HCT116 (cell line): ENCODE results near the gene ARL8B. TPM values are rescaled to one million over a fixed set of nuclear protein-coding genes. Genes with fewer than 3 reads are reported as not detected.

Experiments used
- ATAC-seq: fragments of 200-7000 bp; cut with Tn5 transposase; 2 replicates; pipeline ENCODE4 v1.9.1; 2020; ENCODE audit warnings: mild to moderate bottlenecking, moderate library complexity
- BruUV-seq: library from RNA; stranded (reverse); fragments of 400-500 nt; replicated peaks from 2 replicates; lab custom pipeline; 2021; lab: Mats Ljungman, UMichigan
- CTCF ChIA-PET: fragments of 300-600 bp; sonication (Branson Sonifier 250); formaldehyde crosslinking; loops from one replicate; lab custom pipeline; 2021; ENCODE audit warnings: antibody characterized with exemption; lab: Charles Lee
- POLR2A ChIA-PET: fragments of 300-600, 350-600 bp; sonication (Branson Sonifier 250); formaldehyde crosslinking; loops from one replicate; lab custom pipeline; 2021; ENCODE audit warnings: antibody characterized with exemption; lab: Charles Lee
- RAD21 ChIA-PET, 2 experiments: fragments of 300-600 bp; sonication (Branson Sonifier 250); formaldehyde crosslinking; loops; one replicate each; lab custom pipeline; 2023; ENCODE audit warnings: low total read pairs in 2 of 2; ENCODE audit not compliant: uncharacterized antibody in 2 of 2, unreplicated experiment in 2 of 2, low non-redundant PET in 1 of 2; lab: Charles Lee
- DNase-seq: peaks from one replicate; pipeline ENCODE4 v3.0.0-alpha.2; 2010; ENCODE audit warnings: low read depth, low spot score
- H2AFZ ChIP-seq: fragments of 200-600 bp; shearing (Covaris generic), sonication (generic); 2 replicates; pipeline ENCODE4 v1.6.1; 2017; ENCODE audit warnings: low read depth, mixed run types, mixed read lengths, antibody characterized with exemption, low read length; ENCODE audit not compliant: poor library complexity, severe bottlenecking
- H3K27ac ChIP-seq: 2 replicates; pipeline ENCODE4 v1.5.1; 2012; ENCODE audit warnings: low read depth, low read length
- H3K27me3 ChIP-seq: fragments of 200-600 bp; sonication (generic); 2 replicates; pipeline ENCODE4 v1.6.1; 2016; ENCODE audit warnings: mixed run types, low read length, mixed read lengths; ENCODE audit not compliant: insufficient read depth
- H3K36me3 ChIP-seq, 2 experiments: fragments of 200-500 bp in 1 of 2; fragments of 200-600 bp in 1 of 2; sonication (Bioruptor generic) in 1 of 2; sonication (generic) in 1 of 2; 2 replicates each; pipeline versions ENCODE4 v1.5.1 to v1.6.1; 2014 to 2016; ENCODE audit warnings: low read length in 2 of 2, inconsistent platforms in 1 of 2, mixed read lengths in 1 of 2, mixed run types in 1 of 2; ENCODE audit not compliant: insufficient read depth in 2 of 2, control insufficient read depth in 1 of 2
- H3K4me1 ChIP-seq, 2 experiments: fragments of 200-600 bp in 1 of 2; sonication (generic) in 1 of 2; 2 replicates each; pipeline versions ENCODE4 v1.5.1 to v1.6.1; 2012 to 2017; ENCODE audit warnings: low read length in 2 of 2, inconsistent platforms in 1 of 2, mild to moderate bottlenecking in 1 of 2, mixed read lengths in 1 of 2, mixed run types in 1 of 2, moderate library complexity in 1 of 2; ENCODE audit not compliant: insufficient read depth in 2 of 2, control insufficient read depth in 1 of 2
- H3K4me2 ChIP-seq: fragments of 200-600 bp; sonication (generic); 2 replicates; pipeline ENCODE4 v1.6.1; 2017; ENCODE audit warnings: mixed run types, low read length, mixed read lengths
- H3K4me3 ChIP-seq, 2 experiments: fragments of 200-600 bp in 1 of 2; sonication (generic) in 1 of 2; replicated peaks in 1 of 2; 2 replicates each; pipeline ENCODE4 v1.5.1; 2011 to 2016; ENCODE audit warnings: low read length in 2 of 2, control low read depth in 1 of 2, low read depth in 1 of 2, mild to moderate bottlenecking in 1 of 2, mixed read lengths in 1 of 2, mixed run types in 1 of 2
- H3K79me2 ChIP-seq: fragments of 200-600 bp; sonication (generic); 2 replicates; pipeline ENCODE4 v1.6.1; 2017; ENCODE audit warnings: mild to moderate bottlenecking, mixed run types, low read length, moderate library complexity, mixed read lengths; ENCODE audit not compliant: insufficient read depth
- H3K9ac ChIP-seq: fragments of 200-600 bp; sonication (generic); 2 replicates; pipeline ENCODE4 v1.6.1; 2016; ENCODE audit warnings: low read length, mixed read lengths
- H3K9me2 ChIP-seq: fragments of 200-600 bp; sonication (generic), shearing (Covaris generic); 2 replicates; pipeline ENCODE4 v1.6.1; 2017; ENCODE audit warnings: mixed run types, mild to moderate bottlenecking, moderate library complexity; ENCODE audit not compliant: insufficient read depth
- H3K9me3 ChIP-seq, 2 experiments: fragments of 200-500 bp in 1 of 2; fragments of 200-600 bp in 1 of 2; sonication (Bioruptor generic) in 1 of 2; sonication (generic) in 1 of 2; 2 replicates each; pipeline ENCODE4 v1.6.1; 2014 to 2017; ENCODE audit warnings: low read length in 2 of 2, mixed read lengths in 2 of 2, inconsistent platforms in 1 of 2, low read depth in 1 of 2, mild to moderate bottlenecking in 1 of 2, mixed run types in 1 of 2, moderate library complexity in 1 of 2; ENCODE audit not compliant: control insufficient read depth in 1 of 2, insufficient read depth in 1 of 2
- H4K20me1 ChIP-seq: fragments of 200-600 bp; sonication (generic), shearing (Covaris generic); 2 replicates; pipeline ENCODE4 v1.6.1; 2017; ENCODE audit warnings: mixed run types, mild to moderate bottlenecking, moderate library complexity; ENCODE audit not compliant: insufficient read depth
- ATF3 ChIP-seq: IDR thresholded peaks from 2 replicates; pipeline ENCODE4 v1.6.1; 2012
- CEBPB ChIP-seq: IDR thresholded peaks from 2 replicates; pipeline ENCODE4 v1.6.1; 2012; ENCODE audit warnings: low read depth
- CTCF ChIP-seq, 3 experiments: fragments of 200-600 bp in 1 of 3; sonication (generic) in 1 of 3; IDR thresholded peaks in 2 of 3; conservative IDR thresholded peaks in 1 of 3; 2 replicates each; pipeline ENCODE4 v1.5.1; 2012 to 2017; ENCODE audit warnings: low read depth in 2 of 3, low read length in 2 of 3, antibody characterized with exemption in 1 of 3, borderline replicate concordance in 1 of 3, control low read depth in 1 of 3, mild to moderate bottlenecking in 1 of 3, mixed read lengths in 1 of 3, mixed run types in 1 of 3, moderate library complexity in 1 of 3; ENCODE audit not compliant: insufficient read depth in 1 of 3
- EGR1 ChIP-seq: IDR thresholded peaks from 2 replicates; pipeline ENCODE4 v1.6.1; 2012; ENCODE audit warnings: low read depth
- ELF1 ChIP-seq: IDR thresholded peaks from 2 replicates; pipeline ENCODE4 v1.6.1; 2012; ENCODE audit warnings: low read depth, borderline replicate concordance
- FOSL1 ChIP-seq: IDR thresholded peaks from 2 replicates; pipeline ENCODE4 v1.6.1; 2012; ENCODE audit warnings: low read depth
- POLR2A ChIP-seq: IDR thresholded peaks from 2 replicates; pipeline ENCODE4 v1.7.0; 2011; ENCODE audit warnings: borderline replicate concordance; ENCODE audit not compliant: insufficient read depth, insufficient read length; ENCODE audit errors: extremely low read depth
- RAD21 ChIP-seq: IDR thresholded peaks from 2 replicates; pipeline ENCODE4 v1.6.1; 2012; ENCODE audit warnings: low read depth, mild to moderate bottlenecking
- SIN3A ChIP-seq: IDR thresholded peaks from 2 replicates; pipeline ENCODE4 v1.6.1; 2012; ENCODE audit warnings: low read depth
- SP1 ChIP-seq: IDR thresholded peaks from 2 replicates; pipeline ENCODE4 v1.6.1; 2012; ENCODE audit warnings: low read depth
- SRF ChIP-seq: IDR thresholded peaks from 2 replicates; pipeline ENCODE4 v1.6.1; 2012; ENCODE audit warnings: low read depth
- TCF7L2 ChIP-seq: IDR thresholded peaks from 2 replicates; pipeline ENCODE4 v1.7.0; 2011; ENCODE audit warnings: borderline replicate concordance, inconsistent platforms; ENCODE audit not compliant: insufficient read depth, insufficient read length; ENCODE audit errors: extremely low read depth
- YY1 ChIP-seq: IDR thresholded peaks from 2 replicates; pipeline ENCODE4 v1.6.1; 2011; ENCODE audit warnings: low read length, low read depth, moderate library complexity, mild to moderate bottlenecking; ENCODE audit not compliant: insufficient replicate concordance; ENCODE audit errors: extremely low read depth
- ZFX ChIP-seq: fragments of 450-650 bp; IDR thresholded peaks from 2 replicates; pipeline ENCODE4 v1.6.1; 2017
- ZNF274 ChIP-seq: fragments of 200-500 bp; sonication (Bioruptor generic); IDR thresholded peaks from 2 replicates; pipeline ENCODE4 v1.6.1; 2014; ENCODE audit warnings: mild to moderate bottlenecking, low read depth, low read length, inconsistent platforms
- intact Hi-C: fragments of 100-400 bp; cut with micrococcal nuclease; formaldehyde crosslinking; loops from 2 replicates; pipeline ENCODE4 v1.10.0; 2022
- total RNA-seq: library from RNA; stranded (reverse); gene quantifications from one replicate; pipeline ENCODE4 v1.2.1, GENCODE V29; 2021; ENCODE audit not compliant: unreplicated experiment
- TF ChIP-seq, protein P1 (sequence below): IDR thresholded peaks from 2 replicates; pipeline ENCODE4 v1.6.1; 2011; ENCODE audit warnings: mild to moderate bottlenecking, low read length, moderate library complexity; ENCODE audit not compliant: insufficient replicate concordance; ENCODE audit errors: extremely low read depth

The ARL8B gene
- total RNA-seq, 1 experiment from 2014 or later, result 38.1 TPM

DNA sequence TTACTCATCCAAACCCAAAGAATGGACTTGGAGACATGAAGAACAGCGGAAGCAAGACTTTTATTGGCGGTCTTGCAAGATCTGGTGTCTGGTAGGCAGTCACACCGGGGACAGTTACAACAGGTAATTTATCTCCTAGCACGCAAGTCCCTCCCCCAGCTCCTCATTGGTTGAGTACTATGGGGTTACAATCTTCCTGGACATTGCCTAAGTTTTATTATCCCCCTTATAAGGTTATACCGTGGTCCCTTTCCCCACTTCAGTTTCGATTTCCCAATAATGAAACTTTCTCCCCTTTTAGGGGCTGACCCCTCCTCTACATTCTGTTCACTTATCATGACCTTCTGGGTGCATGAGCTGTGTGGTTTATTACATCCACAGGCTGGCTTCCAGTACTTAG is 18.7 kb downstream of the ARL8B start:
- DNase-seq (no peak), ATAC-seq (no peak)
- no peaks in the 10 kb centered on the region for H3K9me2 ChIP-seq
- H3K4me2 ChIP-seq, result no peak overlapping the region
- H3K27me3 ChIP-seq, result no peaks in the 10 kb centered on the region
- H3K27ac ChIP-seq, result no peak overlapping the region
- TF ChIP-seq, protein P1, sequence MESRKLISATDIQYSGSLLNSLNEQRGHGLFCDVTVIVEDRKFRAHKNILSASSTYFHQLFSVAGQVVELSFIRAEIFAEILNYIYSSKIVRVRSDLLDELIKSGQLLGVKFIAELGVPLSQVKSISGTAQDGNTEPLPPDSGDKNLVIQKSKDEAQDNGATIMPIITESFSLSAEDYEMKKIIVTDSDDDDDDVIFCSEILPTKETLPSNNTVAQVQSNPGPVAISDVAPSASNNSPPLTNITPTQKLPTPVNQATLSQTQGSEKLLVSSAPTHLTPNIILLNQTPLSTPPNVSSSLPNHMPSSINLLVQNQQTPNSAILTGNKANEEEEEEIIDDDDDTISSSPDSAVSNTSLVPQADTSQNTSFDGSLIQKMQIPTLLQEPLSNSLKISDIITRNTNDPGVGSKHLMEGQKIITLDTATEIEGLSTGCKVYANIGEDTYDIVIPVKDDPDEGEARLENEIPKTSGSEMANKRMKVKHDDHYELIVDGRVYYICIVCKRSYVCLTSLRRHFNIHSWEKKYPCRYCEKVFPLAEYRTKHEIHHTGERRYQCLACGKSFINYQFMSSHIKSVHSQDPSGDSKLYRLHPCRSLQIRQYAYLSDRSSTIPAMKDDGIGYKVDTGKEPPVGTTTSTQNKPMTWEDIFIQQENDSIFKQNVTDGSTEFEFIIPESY, result no peak
- TF ChIP-seq ELF1, result no peak
- no peak for TF ChIP-seq EGR1
- TF ChIP-seq SRF, result no peak
- TF ChIP-seq ZNF274, result no peak
- no peak for TF ChIP-seq POLR2A
- TF ChIP-seq YY1, result no peak
- TF ChIP-seq CTCF (IDR thresholded peaks at IDR 0.05 in 2 of 3, conservative IDR thresholded peaks at IDR 0.05 in 1 of 3; ENCODE audit: borderline replicate concordance in 1 of 3, insufficient read depth in 1 of 3, low read depth in 2 of 3, low read length in 2 of 3), result no peak
- no peak for TF ChIP-seq ZFX
- TF ChIP-seq SIN3A, result no peak
- no peak for TF ChIP-seq ATF3
- no peak for TF ChIP-seq CEBPB
- no peak for TF ChIP-seq FOSL1
- no peak for TF ChIP-seq TCF7L2
- no peak for TF ChIP-seq RAD21
- no peak for TF ChIP-seq SP1
- H3K9me3 ChIP-seq, result no peaks in the 10 kb centered on the region
- ChIA-PET POLR2A (no interaction called here), RAD21 (no interaction called here), CTCF (no interaction called here)
- no peaks in the 10 kb centered on the region for H3K36me3 ChIP-seq
- H3K4me3 ChIP-seq, result no peak overlapping the region
- BruUV-seq, result no TSS peak
- no peaks in the 10 kb centered on the region; the same call in 1 of the 2 replicates for H4K20me1 ChIP-seq
- H2AFZ ChIP-seq, result no peak overlapping the region
- H3K9ac ChIP-seq, result no peak overlapping the region
- H3K79me2 ChIP-seq, result peaks cover 99% of the 10 kb centered on the region
- H3K4me1 ChIP-seq, result peaks cover 19 to 22% of the 10 kb centered on the region in 2 experiments
- intact Hi-C loops, result no loop called here
